ENCODE data around the gene DAP. TPM values are rescaled to one million over a fixed set of nuclear protein-coding genes. Genes with fewer than 3 reads are reported as not detected.

DAP gene
- total and polyA plus RNA-seq, 2 of the 4 experiments (the other 2 are of a cell fraction): 49.6 to 189 TPM

DNA sequence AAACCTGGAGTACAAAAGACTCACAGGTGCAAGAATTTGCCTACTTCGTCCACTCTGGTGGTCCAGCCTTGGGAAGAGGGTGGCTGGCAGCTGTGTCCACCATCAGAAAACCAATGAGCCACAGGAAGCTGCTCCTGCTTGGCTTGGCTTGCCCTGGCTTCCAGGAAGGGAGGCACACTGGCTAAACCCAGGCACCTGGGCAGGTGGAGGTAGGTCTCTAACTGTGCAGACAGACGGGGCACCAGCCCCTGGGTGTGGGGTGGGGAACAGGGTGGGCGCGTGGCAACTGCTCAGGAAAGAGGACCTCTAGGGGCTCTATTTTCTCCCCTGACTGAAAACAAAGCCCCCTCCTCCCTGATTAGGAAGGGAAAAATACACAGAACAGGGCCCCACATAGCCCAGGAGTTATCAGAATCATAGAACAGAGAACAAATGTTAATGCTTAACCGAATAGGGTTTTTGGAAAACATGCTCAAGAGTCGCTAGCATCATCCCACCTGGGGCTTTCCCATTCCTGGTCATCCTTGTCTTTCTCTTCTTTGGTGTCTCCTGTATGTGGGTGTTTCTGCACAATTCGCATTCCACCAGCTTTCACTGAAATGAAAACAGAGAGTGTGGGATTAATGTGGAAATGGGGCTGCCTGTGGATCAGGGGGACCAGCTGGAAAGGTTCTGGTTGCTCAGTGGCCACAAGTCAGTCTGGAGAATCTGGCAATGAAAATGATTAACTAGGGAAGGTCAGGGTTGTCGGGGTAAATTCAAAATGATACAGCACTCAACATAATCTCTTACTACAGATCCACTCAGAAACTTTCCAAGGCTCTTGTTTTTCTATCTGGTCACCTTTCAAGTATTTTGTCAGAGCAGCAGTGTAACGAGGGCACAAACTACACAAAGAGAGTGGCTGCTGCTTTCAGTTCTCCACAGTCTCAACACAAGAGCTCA lies 13.1 kb downstream of the DAP start:
- H2BK5ac ChIP-seq (ENCODE audit: low read depth, low read length, poor library complexity, severe bottlenecking): no peak overlapping the region
- BruUV-seq (replicated peaks): no TSS peak
- H3K56ac ChIP-seq (ENCODE audit: extremely low read depth, insufficient read depth, low read length): no peak overlapping the region
- H3K9me3 ChIP-seq (ENCODE audit: control insufficient read depth, insufficient read depth, low read length): no peaks in the 10 kb centered on the region
- ChIA-PET CTCF (no interaction called here), POLR2A (ENCODE audit: unreplicated experiment) (no interaction called here)
- peaks cover 6% of the 10 kb centered on the region; the same call in 1 of the 2 replicates for H3K4me1 ChIP-seq (ENCODE audit: control insufficient read depth, insufficient read depth, low read length)
- H4K20me1 ChIP-seq (ENCODE audit: insufficient read depth, low read length): peaks cover 74% of the 10 kb centered on the region
- no peak overlapping the region for H4K8ac ChIP-seq (ENCODE audit: low read depth in 2 of 2, low read length in 2 of 2)
- H3K9me1 ChIP-seq (ENCODE audit: insufficient read depth, low read length): peaks cover 16% of the 10 kb centered on the region
- H2AFZ ChIP-seq (replicated peaks; ENCODE audit: low read length, poor library complexity): no peak overlapping the region
- no peak overlapping the region for H4K5ac ChIP-seq (ENCODE audit: low read depth, low read length)
- H3K27ac ChIP-seq (ENCODE audit: insufficient read depth, low read length): no peak overlapping the region
- H3K14ac ChIP-seq (replicated peaks; ENCODE audit: low read depth, low read length): no peak overlapping the region
- H2BK120ac ChIP-seq (ENCODE audit: low read depth, low read length): no peak overlapping the region
- H3K36me3 ChIP-seq (ENCODE audit: control insufficient read depth, insufficient read depth, low read length): peaks cover 52% of the 10 kb centered on the region
- intact Hi-C loops (cut with micrococcal nuclease) (loop anchor here (5.0 kb wide), 1 partner anchor 719 kb away; no protein-coding TSS in a partner anchor), dilution Hi-C loops (cut with HindIII; ENCODE audit: low sequenced_read_pairs, unreplicated experiment) (no loop called here), in situ Hi-C loops (cut with MboI; ENCODE audit: low sequenced_read_pairs) (no loop called here)
- ATAC-seq (ENCODE audit: low read depth) (no peak), DNase-seq (no peak)
- H2AK9ac ChIP-seq (replicated peaks; ENCODE audit: low read depth, low read length, poor library complexity): no peak overlapping the region
- no peak overlapping the region for H3K18ac ChIP-seq (ENCODE audit: low read depth, low read length)
- no peak overlapping the region for H3K4me2 ChIP-seq (ENCODE audit: low read depth, low read length)
- no peak overlapping the region for H2BK20ac ChIP-seq (ENCODE audit: low read depth, low read length)
- H2AK5ac ChIP-seq (ENCODE audit: low read depth, low read length): no peak overlapping the region
- no peak overlapping the region for H2BK15ac ChIP-seq (ENCODE audit: low read depth, low read length)
- no peak overlapping the region for H3K4ac ChIP-seq (ENCODE audit: low read depth, low read length)
- H3K23ac ChIP-seq (ENCODE audit: low read depth, low read length): no peak overlapping the region
- H3K79me1 ChIP-seq (ENCODE audit: low read depth in 1 of 2, low read length in 2 of 2): peaks cover 39 to 86% of the 10 kb centered on the region in 2 experiments
- no peak overlapping the region for H4K91ac ChIP-seq (ENCODE audit: insufficient read depth, low read depth, low read length)
- H3K4me3 ChIP-seq (ENCODE audit: insufficient read depth, low read depth, low read length): no peak overlapping the region
- no CpG with 5 or more reads among the region's 9 CpGs for WGBS, 2 experiments (ENCODE audit: extremely low coverage in 2 of 2, insufficient read length in 1 of 2)
- H3K27me3 ChIP-seq (ENCODE audit: control insufficient read depth, insufficient read depth, low read length): no peaks in the 10 kb centered on the region
- no peak overlapping the region for H3K9ac ChIP-seq (ENCODE audit: low read depth, low read length)
- TF ChIP-seq RAD21 (IDR thresholded peaks at IDR 0.05; ENCODE audit: low read length) (no peak), BHLHE40 (IDR thresholded peaks at IDR 0.05; ENCODE audit: low read depth, low read length) (no peak), MAZ (IDR thresholded peaks at IDR 0.05; ENCODE audit: borderline replicate concordance, low read depth, low read length) (no peak), MXI1 (IDR thresholded peaks at IDR 0.05; ENCODE audit: borderline replicate concordance, low read depth, low read length) (no peak), RFX5 (IDR thresholded peaks at IDR 0.05; ENCODE audit: low read depth, low read length) (no peak), POLR2A (IDR thresholded peaks at IDR 0.05; ENCODE audit: low read depth, low read length) (no peak), SMC3 (IDR thresholded peaks at IDR 0.05; ENCODE audit: low read depth, low read length) (no peak), NFE2L2 (IDR thresholded peaks at IDR 0.05; ENCODE audit: low read depth, low read length) (no peak), RCOR1 (IDR thresholded peaks at IDR 0.05; ENCODE audit: insufficient replicate concordance, low read length) (no peak), CHD1 (IDR thresholded peaks at IDR 0.05; ENCODE audit: low read depth, low read length) (no peak), FOS (IDR thresholded peaks at IDR 0.05; ENCODE audit: low read depth, low read length) (no peak), MAFK (IDR thresholded peaks at IDR 0.05; ENCODE audit: low read depth, low read length) (no peak), CEBPB (IDR thresholded peaks at IDR 0.05; ENCODE audit: low read depth, low read length) (no peak)
- TF ChIP-seq, protein P1, sequence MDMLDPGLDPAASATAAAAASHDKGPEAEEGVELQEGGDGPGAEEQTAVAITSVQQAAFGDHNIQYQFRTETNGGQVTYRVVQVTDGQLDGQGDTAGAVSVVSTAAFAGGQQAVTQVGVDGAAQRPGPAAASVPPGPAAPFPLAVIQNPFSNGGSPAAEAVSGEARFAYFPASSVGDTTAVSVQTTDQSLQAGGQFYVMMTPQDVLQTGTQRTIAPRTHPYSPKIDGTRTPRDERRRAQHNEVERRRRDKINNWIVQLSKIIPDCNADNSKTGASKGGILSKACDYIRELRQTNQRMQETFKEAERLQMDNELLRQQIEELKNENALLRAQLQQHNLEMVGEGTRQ (IDR thresholded peaks at IDR 0.05; ENCODE audit: low read depth, low read length): no peak
- TF ChIP-seq, protein P2, sequence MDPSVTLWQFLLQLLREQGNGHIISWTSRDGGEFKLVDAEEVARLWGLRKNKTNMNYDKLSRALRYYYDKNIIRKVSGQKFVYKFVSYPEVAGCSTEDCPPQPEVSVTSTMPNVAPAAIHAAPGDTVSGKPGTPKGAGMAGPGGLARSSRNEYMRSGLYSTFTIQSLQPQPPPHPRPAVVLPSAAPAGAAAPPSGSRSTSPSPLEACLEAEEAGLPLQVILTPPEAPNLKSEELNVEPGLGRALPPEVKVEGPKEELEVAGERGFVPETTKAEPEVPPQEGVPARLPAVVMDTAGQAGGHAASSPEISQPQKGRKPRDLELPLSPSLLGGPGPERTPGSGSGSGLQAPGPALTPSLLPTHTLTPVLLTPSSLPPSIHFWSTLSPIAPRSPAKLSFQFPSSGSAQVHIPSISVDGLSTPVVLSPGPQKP (IDR thresholded peaks at IDR 0.05; ENCODE audit: borderline replicate concordance, low read depth, low read length): no peak
